CD4-positive, alpha-beta T cell treated with Interferon gamma for 1 hour (primary cell): ENCODE data around the gene ZPBP2.
"Not testable (repeated sequence)": the region's sequence is repeated elsewhere in the genome, so short reads cannot be mapped to it uniquely, and the experiment has no call there.

ENCODE experiments used
- DNase-seq: peaks from one replicate; pipeline ENCODE4 v3.0.0-alpha.2; 2020

ZPBP2 gene

GRCh38 chr17:39867880-39868553, at the start of gene ZPBP2:
TSS of gene ZPBP2 (plus strand) at chr17:39868202. CDS start at chr17:39868355, 153 bp downstream.
- peak; percentile 47 for DNase-seq

GRCh38 chr17:39818358-39819000, 49.5 kb upstream of the ZPBP2 start:
- DNase-seq: peak; percentile 47

- DNase-seq: no peak
Observed at GRCh38 chr17:39820541-39820940, 47.5 kb upstream of the ZPBP2 start.

- no peak for DNase-seq
Observed at GRCh38 chr17:39820987-39821386, 47.0 kb upstream of the ZPBP2 start.

- DNase-seq: no peak
Observed at GRCh38 chr17:39822051-39822451, 46.0 kb upstream of the ZPBP2 start.

GRCh38 chr17:39823407-39824054, 44.5 kb upstream of the ZPBP2 start:
- no peak for DNase-seq

- no peak for DNase-seq
Observed at GRCh38 chr17:39826334-39826733, 41.7 kb upstream of the ZPBP2 start.

GRCh38 chr17:39828443-39828842, 39.6 kb upstream of the ZPBP2 start:
- no peak for DNase-seq

- DNase-seq: no peak
Observed at GRCh38 chr17:39831588-39831987, 36.4 kb upstream of the ZPBP2 start.

- DNase-seq: no peak
Observed at GRCh38 chr17:39834017-39834416, 34.0 kb upstream of the ZPBP2 start.

GRCh38 chr17:39835038-39835786, 32.8 kb upstream of the ZPBP2 start:
- no peak for DNase-seq

- no peak for DNase-seq
Observed at GRCh38 chr17:39836117-39836516, 31.9 kb upstream of the ZPBP2 start.

GRCh38 chr17:39838057-39838456, 29.9 kb upstream of the ZPBP2 start:
- no peak for DNase-seq

GRCh38 chr17:39838784-39839183, 29.2 kb upstream of the ZPBP2 start:
- no peak for DNase-seq

- no peak for DNase-seq
Observed at GRCh38 chr17:39841134-39841683, 26.8 kb upstream of the ZPBP2 start.

- no peak for DNase-seq
Observed at GRCh38 chr17:39845052-39845846, 22.8 kb upstream of the ZPBP2 start.

GRCh38 chr17:39846205-39846604, 21.8 kb upstream of the ZPBP2 start:
- no peak for DNase-seq

GRCh38 chr17:39848600-39848999, 19.4 kb upstream of the ZPBP2 start:
- DNase-seq: no peak

GRCh38 chr17:39850186-39850585, 17.8 kb upstream of the ZPBP2 start:
- DNase-seq: not testable (repeated sequence)

- no peak for DNase-seq
Observed at GRCh38 chr17:39852239-39852638, 15.8 kb upstream of the ZPBP2 start.

- DNase-seq: no peak
Observed at GRCh38 chr17:39854909-39855308, 13.1 kb upstream of the ZPBP2 start.
